DND-41 (cell line): Measurements from ENCODE around the gene RSPRY1.

Experiments used
- CTCF ChIP-seq: IDR thresholded peaks from 2 replicates; pipeline ENCODE4 v1.5.1; 2012; ENCODE audit warnings: borderline replicate concordance, low read length, moderate library complexity, mild to moderate bottlenecking; ENCODE audit not compliant: poor library complexity, severe bottlenecking; ENCODE audit errors: extremely low read depth
- EZH2 ChIP-seq: IDR thresholded peaks from 3 replicates; pipeline ENCODE4 v1.6.1; 2012; ENCODE audit warnings: borderline replicate concordance, low read depth, mild to moderate bottlenecking, moderate library complexity, low read length, inconsistent platforms; ENCODE audit not compliant: severe bottlenecking

GRCh38 chr16:57163842-57164241 lies 22.3 kb upstream of the RSPRY1 start:
- TF ChIP-seq CTCF (no peak), EZH2 (no peak)
